Esophagus squamous epithelium (tissue), 5 donors: Measurements from ENCODE around the gene DAP. TPM values are rescaled to one million over a fixed set of nuclear protein-coding genes. Genes with fewer than 3 reads are reported as not detected.

ENCODE experiments used
- DNase-seq: peaks from one replicate; lab custom pipeline; 2025; lab: John Stamatoyannopoulos, UW
- H3K27ac ChIP-seq, 4 donors: fragments of 200-600 bp; sonication (generic); one replicate each; pipeline ENCODE4 v1.5.1; 2016 to 2019; ENCODE audit warnings: mild to moderate bottlenecking in 1 of 4
- H3K27me3 ChIP-seq, 4 donors: fragments of 200-600 bp; sonication (generic); 1 replicate in 3 of 4; 2 replicates in 1 of 4; pipeline versions ENCODE4 v1.5.1 to v1.6.0; 2017 to 2021; ENCODE audit warnings: antibody characterized with exemption in 1 of 4
- H3K36me3 ChIP-seq, 3 donors: fragments of 200-600 bp; sonication (generic); one replicate each; pipeline ENCODE4 v1.5.1; 2016 to 2019
- H3K4me1 ChIP-seq, 3 donors: fragments of 200-600 bp; sonication (generic); one replicate each; pipeline ENCODE4 v1.5.1; 2017 to 2019
- H3K4me3 ChIP-seq, 4 donors: fragments of 200-600 bp; sonication (generic); 1 replicate in 3 of 4; 2 replicates in 1 of 4; pipeline ENCODE4 v1.5.1; 2016 to 2019; ENCODE audit warnings: mild to moderate bottlenecking in 2 of 4, moderate library complexity in 1 of 4
- H3K9me3 ChIP-seq, 3 donors: fragments of 200-600 bp; sonication (generic); one replicate each; pipeline ENCODE4 v1.5.1; 2016 to 2019
- POLR2A ChIP-seq, 4 donors: fragments of 450-650 bp; IDR thresholded peaks; one replicate each; pipeline ENCODE4 v1.6.1; 2017; ENCODE audit warnings: antibody characterized with exemption in 4 of 4, mild to moderate bottlenecking in 4 of 4, moderate library complexity in 3 of 4
- WGBS, 2 donors: methylation state at CpG; one replicate each; pipeline ENCODE4 v1.1.5; 2018; 5-methylcytosine and 5-hydroxymethylcytosine counted together
- intact Hi-C: fragments of 100-400 bp; cut with DNase I; formaldehyde crosslinking; loops from one replicate; pipeline ENCODE4 v1.15.0; 2022
- total RNA-seq, 4 donors: library from RNA; depleted of rRNA; stranded (reverse); fragments of >200 nt; gene quantifications; one replicate each; pipeline ENCODE4 v1.1.0, GENCODE V29; 2016
- TF ChIP-seq, protein P1 (sequence below), 6 experiments: fragments of 450-650 bp in 4 of 6; fragments of 200-600 bp in 2 of 6; sonication (generic) in 2 of 6; IDR thresholded peaks; one replicate each; pipeline ENCODE4 v1.5.1; 2016 to 2019; ENCODE audit warnings: antibody characterized with exemption in 6 of 6, mild to moderate bottlenecking in 4 of 6, moderate library complexity in 4 of 6
- donor health status: DM: yes; HTN: yes; CAD: no.

DAP gene
- total RNA-seq, 4 donors from 2014 or later, result 15.7 to 35.5 (median 29.5) TPM

DNA sequence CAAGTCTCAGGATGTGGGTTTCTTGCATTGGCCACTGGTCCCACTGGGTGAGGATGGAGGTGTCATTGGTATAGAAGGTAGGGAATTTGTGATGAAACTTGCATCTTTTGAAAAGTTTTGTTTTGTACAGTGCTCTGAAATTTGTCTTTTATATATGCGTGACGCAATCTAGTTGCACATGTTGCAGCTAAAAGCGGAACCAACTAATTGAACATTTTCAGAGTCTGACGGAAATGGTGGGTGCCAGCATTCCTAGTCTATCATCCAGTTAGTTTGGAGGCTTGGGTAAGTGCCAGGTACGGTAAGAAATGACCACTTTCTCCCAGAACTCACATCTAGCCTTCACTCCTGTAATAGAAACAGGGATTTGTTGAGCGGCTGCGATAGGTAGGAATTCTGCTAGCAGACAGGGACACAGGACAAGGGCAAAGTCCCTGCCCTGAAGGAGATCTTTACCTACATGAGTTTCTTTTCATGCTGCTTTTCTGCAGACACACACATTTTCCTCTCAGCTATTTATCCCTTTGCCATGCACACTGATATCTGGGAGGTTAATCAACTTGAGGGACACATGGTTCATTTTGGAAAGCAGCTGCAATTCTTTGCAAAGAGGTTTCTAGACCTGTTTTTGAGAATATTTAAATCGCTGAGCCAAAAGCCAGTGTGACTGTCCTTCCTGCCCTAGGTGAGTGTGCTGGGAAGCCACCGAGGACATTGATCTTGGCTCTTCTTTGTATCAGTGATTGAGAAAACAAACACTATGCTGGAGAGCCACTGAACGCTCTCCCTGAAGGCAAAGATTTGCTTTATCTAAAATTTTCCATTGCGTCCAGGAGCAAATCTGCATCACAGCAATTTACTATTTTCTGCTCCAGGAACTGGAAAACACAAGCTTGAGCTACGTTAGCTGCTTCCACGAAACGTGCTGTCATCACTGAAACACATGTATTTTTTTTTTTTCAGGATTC lies 89.7 kb downstream of the DAP start:
- Histone ChIP-seq H3K4me1 (no peaks in the 10 kb centered on the region), H3K27me3 (no peaks in the 10 kb centered on the region), H3K36me3 (no peaks in the 10 kb centered on the region), H3K9me3 (peaks cover 0 to 5% (median 4%) of the 10 kb centered on the region in 3 donors), H3K4me3 (no peak overlapping the region), H3K27ac (no peak overlapping the region)
- DNase-seq, result no peak
- intact Hi-C loops, result no loop called here
- WGBS, 2 donors, result 61 to 67% methylated on average over 14 of the region's 14 CpGs
- TF ChIP-seq, protein P1, sequence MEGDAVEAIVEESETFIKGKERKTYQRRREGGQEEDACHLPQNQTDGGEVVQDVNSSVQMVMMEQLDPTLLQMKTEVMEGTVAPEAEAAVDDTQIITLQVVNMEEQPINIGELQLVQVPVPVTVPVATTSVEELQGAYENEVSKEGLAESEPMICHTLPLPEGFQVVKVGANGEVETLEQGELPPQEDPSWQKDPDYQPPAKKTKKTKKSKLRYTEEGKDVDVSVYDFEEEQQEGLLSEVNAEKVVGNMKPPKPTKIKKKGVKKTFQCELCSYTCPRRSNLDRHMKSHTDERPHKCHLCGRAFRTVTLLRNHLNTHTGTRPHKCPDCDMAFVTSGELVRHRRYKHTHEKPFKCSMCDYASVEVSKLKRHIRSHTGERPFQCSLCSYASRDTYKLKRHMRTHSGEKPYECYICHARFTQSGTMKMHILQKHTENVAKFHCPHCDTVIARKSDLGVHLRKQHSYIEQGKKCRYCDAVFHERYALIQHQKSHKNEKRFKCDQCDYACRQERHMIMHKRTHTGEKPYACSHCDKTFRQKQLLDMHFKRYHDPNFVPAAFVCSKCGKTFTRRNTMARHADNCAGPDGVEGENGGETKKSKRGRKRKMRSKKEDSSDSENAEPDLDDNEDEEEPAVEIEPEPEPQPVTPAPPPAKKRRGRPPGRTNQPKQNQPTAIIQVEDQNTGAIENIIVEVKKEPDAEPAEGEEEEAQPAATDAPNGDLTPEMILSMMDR (IDR thresholded peaks at IDR 0.05), result no peak
- TF ChIP-seq POLR2A (IDR thresholded peaks at IDR 0.05), result no peak

GRCh38 chr5:10669983-10670382 lies 91.1 kb downstream of the DAP start:
- Histone ChIP-seq H3K4me1 (no peaks in the 10 kb centered on the region), H3K9me3 (peaks cover 0 to 5% (median 4%) of the 10 kb centered on the region in 3 donors), H3K4me3 (no peak overlapping the region), H3K27ac (no peak overlapping the region), H3K27me3 (no peaks in the 10 kb centered on the region), H3K36me3 (no peaks in the 10 kb centered on the region)
- no peak for DNase-seq
- WGBS, 2 donors, result 43 to 86% methylated on average over 1 of the region's 1 CpG
- intact Hi-C loops, result no loop called here
- TF ChIP-seq, protein P1 (IDR thresholded peaks at IDR 0.05), result no peak
- no peak for TF ChIP-seq POLR2A (IDR thresholded peaks at IDR 0.05)

DNA sequence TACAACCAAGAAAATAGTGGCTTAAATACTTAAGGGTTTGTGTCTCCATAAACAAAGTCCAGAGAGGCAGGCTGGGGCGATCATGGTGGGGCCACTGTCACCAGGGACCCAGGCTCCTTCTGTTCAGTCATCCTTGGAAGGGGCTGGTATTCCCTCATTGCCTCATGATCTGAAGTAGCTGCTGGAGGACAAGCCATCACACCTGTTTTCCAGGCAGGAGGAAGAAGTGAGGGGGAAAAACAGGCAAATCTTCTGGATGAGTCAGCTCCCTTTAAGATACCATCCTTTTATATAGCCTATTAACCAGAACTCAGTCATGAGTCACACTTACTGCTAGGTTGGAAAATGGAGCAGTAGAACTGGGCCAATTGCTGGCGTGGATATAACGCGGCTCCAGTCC lies 92.3 kb downstream of the DAP start:
- 56 to 58% methylated on average over 4 of the region's 4 CpGs for WGBS, 2 donors
- H3K4me3 ChIP-seq, result no peak overlapping the region
- no peak overlapping the region for H3K27ac ChIP-seq
- H3K4me1 ChIP-seq, result peaks cover 0 to 6% (median under 1%) of the 10 kb centered on the region in 3 donors
- H3K27me3 ChIP-seq, result no peaks in the 10 kb centered on the region
- no peak for DNase-seq
- no peaks in the 10 kb centered on the region for H3K36me3 ChIP-seq
- peaks cover 0 to 5% (median 4%) of the 10 kb centered on the region in 3 donors for H3K9me3 ChIP-seq
- intact Hi-C loops, result no loop called here
- no peak for TF ChIP-seq POLR2A (IDR thresholded peaks at IDR 0.05)
- TF ChIP-seq, protein P1 (IDR thresholded peaks at IDR 0.05), result no peak

DNA sequence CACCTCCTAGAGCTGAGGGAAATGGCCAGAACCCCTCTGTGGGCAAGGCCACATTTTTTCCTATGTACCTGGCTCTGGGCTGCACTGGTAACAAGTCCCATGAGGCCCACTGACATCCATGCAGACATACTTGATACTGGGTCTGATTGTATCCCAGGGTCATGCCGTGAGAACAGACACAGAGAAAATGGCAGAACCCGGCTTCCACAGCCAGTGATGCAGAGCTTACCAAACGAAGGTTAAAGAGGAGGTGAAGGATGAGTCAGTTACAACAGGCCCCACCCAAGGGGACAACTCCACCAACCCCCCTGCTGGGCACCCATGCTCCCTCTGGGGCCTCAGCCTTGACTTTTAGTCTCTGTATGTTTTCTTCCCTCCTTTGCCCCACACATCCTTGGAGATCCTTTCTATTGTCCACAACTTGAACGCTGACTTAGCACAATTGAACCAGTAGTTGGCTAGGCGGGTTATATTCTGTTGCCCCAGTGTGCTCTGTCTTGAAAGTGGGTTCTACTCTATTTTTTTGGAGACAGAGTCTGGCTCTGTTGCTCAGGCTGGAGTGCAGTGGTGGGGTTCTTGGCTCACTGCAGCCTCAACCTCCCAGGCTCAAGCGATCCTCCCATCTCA lies 93.5 kb downstream of the DAP start:
- H3K27ac ChIP-seq, result no peak overlapping the region
- H3K27me3 ChIP-seq, result no peaks in the 10 kb centered on the region
- H3K36me3 ChIP-seq, result no peaks in the 10 kb centered on the region
- peaks cover 0 to 5% (median 4%) of the 10 kb centered on the region in 3 donors for H3K9me3 ChIP-seq
- no peak overlapping the region for H3K4me3 ChIP-seq
- TF ChIP-seq, protein P1 (IDR thresholded peaks at IDR 0.05), result no peak
- no peak for TF ChIP-seq POLR2A (IDR thresholded peaks at IDR 0.05)
- intact Hi-C loops, result no loop called here
- H3K4me1 ChIP-seq, result peaks cover 0 to 12% (median 4%) of the 10 kb centered on the region in 3 donors
- 52 to 78% methylated on average over 3 to 6 of the region's 6 CpGs for WGBS, 2 donors
- no peak for DNase-seq
